SK-N-SH treated with all-trans-retinoic acid at 6 μM for 48 hours (cell line): ENCODE results near the gene CIZ1.

ENCODE experiments used
- ARNTL ChIP-seq: fragments of 450-650 bp; formaldehyde crosslinking; IDR thresholded peaks from 2 replicates; pipeline ENCODE4 v1.5.0; 2020; ENCODE audit warnings: low read depth, mild to moderate bottlenecking, moderate library complexity, borderline replicate concordance
- BACH2 ChIP-seq: fragments of 250-450 bp; sonication (Bioruptor Pico); IDR thresholded peaks from 2 replicates; pipeline ENCODE4 v1.9.0; 2021; ENCODE audit warnings: mild to moderate bottlenecking, borderline replicate concordance
- CREB5 ChIP-seq: fragments of 250-450 bp; sonication (Bioruptor Pico); IDR thresholded peaks from 2 replicates; pipeline ENCODE4 v1.5.1; 2020; ENCODE audit warnings: low read depth, mild to moderate bottlenecking, moderate library complexity
- CSDC2 ChIP-seq: fragments of 250-450 bp; sonication (Bioruptor Pico); IDR thresholded peaks from 2 replicates; pipeline ENCODE4 v1.5.0; 2020; ENCODE audit warnings: mild to moderate bottlenecking, moderate library complexity
- CSRNP3 ChIP-seq: fragments of 250-450 bp; sonication (Bioruptor Pico); IDR thresholded peaks from 2 replicates; pipeline ENCODE4 v1.5.1; 2021; ENCODE audit warnings: mild to moderate bottlenecking, moderate library complexity
- ESRRG ChIP-seq: fragments of 250-450 bp; sonication (Bioruptor Pico); IDR thresholded peaks from 2 replicates; pipeline ENCODE4 v1.6.1; 2021; ENCODE audit warnings: mild to moderate bottlenecking
- OSR1 ChIP-seq: fragments of 250-450 bp; sonication (Bioruptor Pico); IDR thresholded peaks from 2 replicates; pipeline ENCODE4 v1.8.0; 2022; ENCODE audit warnings: moderate library complexity, mild to moderate bottlenecking, inconsistent platforms
- PATZ1 ChIP-seq: fragments of 250-450 bp; sonication (Bioruptor Pico); IDR thresholded peaks from 2 replicates; pipeline ENCODE4 v1.8.0; 2020; ENCODE audit warnings: mild to moderate bottlenecking, moderate library complexity, borderline replicate concordance
- TCF4 ChIP-seq: fragments of 250-450 bp; sonication (Bioruptor Pico); IDR thresholded peaks from 2 replicates; pipeline ENCODE4 v1.8.0; 2021; ENCODE audit warnings: mild to moderate bottlenecking, moderate library complexity, borderline replicate concordance
- TOX ChIP-seq: fragments of 250-450 bp; sonication (Bioruptor Pico); IDR thresholded peaks from 2 replicates; pipeline ENCODE4 v1.8.0; 2021; ENCODE audit warnings: mild to moderate bottlenecking, moderate library complexity, borderline replicate concordance
- ZFP3 ChIP-seq: fragments of 250-450 bp; sonication (Bioruptor Pico); IDR thresholded peaks from 2 replicates; pipeline ENCODE4 v1.5.0; 2020; ENCODE audit warnings: mild to moderate bottlenecking, moderate library complexity
- ZFP30 ChIP-seq: fragments of 450-650 bp; formaldehyde crosslinking; IDR thresholded peaks from 2 replicates; pipeline ENCODE4 v1.5.0; 2022; ENCODE audit warnings: mild to moderate bottlenecking, moderate library complexity
- ZNF70 ChIP-seq: fragments of 450-650 bp; formaldehyde crosslinking; IDR thresholded peaks from 2 replicates; pipeline ENCODE4 v1.5.0; 2020; ENCODE audit warnings: mild to moderate bottlenecking, moderate library complexity

- no peak for TF ChIP-seq ZNF70 (CRISPR knock-in tag)
- TF ChIP-seq CREB5 (CRISPR knock-in tag): no peak
- no peak for TF ChIP-seq CSDC2
- TF ChIP-seq PATZ1: no peak
- TF ChIP-seq TCF4 (CRISPR knock-in tag): no peak
- TF ChIP-seq OSR1 (CRISPR knock-in tag): no peak
- no peak for TF ChIP-seq ARNTL (CRISPR knock-in tag)
- no peak for TF ChIP-seq ZFP30 (CRISPR knock-in tag)
- TF ChIP-seq ESRRG: no peak
- TF ChIP-seq BACH2 (CRISPR knock-in tag): no peak
- TF ChIP-seq TOX (CRISPR knock-in tag): no peak
- TF ChIP-seq ZFP3 (CRISPR knock-in tag): no peak
- TF ChIP-seq CSRNP3: no peak
Observed at GRCh38 chr9:128225770-128226411, 34.5 kb upstream of the CIZ1 start.
